ENCODE results near the gene PBX1.

DNA sequence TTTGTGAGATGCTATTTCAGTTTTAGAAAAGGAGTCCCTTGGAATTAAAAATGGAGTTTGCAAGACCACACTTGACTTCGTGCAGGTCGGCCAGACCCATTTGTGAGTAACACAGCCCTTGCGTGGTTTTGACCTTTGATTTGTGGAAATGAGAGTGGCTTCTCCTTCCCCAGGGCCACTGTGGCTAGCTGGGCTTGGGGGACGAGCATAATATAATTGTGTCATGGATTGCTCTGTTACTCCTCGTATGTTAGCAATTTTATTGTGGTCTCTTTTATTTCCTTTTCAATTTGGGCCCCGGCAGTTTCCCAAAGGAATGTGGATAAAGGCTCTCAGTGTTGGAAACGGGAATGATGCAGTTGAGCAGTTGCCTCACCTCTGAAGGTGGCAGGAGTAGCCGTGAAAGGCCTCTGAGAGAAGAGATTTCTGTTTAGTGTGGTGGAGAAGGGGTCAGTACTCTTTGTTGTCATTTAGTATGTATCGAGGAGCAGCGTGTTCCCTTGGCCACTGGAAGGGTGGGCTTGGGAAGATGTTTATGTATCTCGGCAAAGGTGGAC, 194.6 kb downstream of the PBX1 start:
- no peak for TF ChIP-seq POLR2A (IDR thresholded peaks at IDR 0.05; ENCODE audit: low read depth, low read length)
- no peak for TF ChIP-seq NFE2L2 (IDR thresholded peaks at IDR 0.05; ENCODE audit: low read depth, low read length)
- TF ChIP-seq RAD21 (IDR thresholded peaks at IDR 0.05; ENCODE audit: low read length) = no peak
- TF ChIP-seq MAFK (IDR thresholded peaks at IDR 0.05; ENCODE audit: low read depth, low read length) = no peak
- TF ChIP-seq SMC3 (IDR thresholded peaks at IDR 0.05; ENCODE audit: low read depth, low read length) = no peak
- TF ChIP-seq, protein P1, sequence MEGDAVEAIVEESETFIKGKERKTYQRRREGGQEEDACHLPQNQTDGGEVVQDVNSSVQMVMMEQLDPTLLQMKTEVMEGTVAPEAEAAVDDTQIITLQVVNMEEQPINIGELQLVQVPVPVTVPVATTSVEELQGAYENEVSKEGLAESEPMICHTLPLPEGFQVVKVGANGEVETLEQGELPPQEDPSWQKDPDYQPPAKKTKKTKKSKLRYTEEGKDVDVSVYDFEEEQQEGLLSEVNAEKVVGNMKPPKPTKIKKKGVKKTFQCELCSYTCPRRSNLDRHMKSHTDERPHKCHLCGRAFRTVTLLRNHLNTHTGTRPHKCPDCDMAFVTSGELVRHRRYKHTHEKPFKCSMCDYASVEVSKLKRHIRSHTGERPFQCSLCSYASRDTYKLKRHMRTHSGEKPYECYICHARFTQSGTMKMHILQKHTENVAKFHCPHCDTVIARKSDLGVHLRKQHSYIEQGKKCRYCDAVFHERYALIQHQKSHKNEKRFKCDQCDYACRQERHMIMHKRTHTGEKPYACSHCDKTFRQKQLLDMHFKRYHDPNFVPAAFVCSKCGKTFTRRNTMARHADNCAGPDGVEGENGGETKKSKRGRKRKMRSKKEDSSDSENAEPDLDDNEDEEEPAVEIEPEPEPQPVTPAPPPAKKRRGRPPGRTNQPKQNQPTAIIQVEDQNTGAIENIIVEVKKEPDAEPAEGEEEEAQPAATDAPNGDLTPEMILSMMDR (conservative IDR thresholded peaks at IDR 0.05; ENCODE audit: low read depth, low read length) = no peak
- no peak for TF ChIP-seq CEBPB (IDR thresholded peaks at IDR 0.05; ENCODE audit: low read depth, low read length)
- TF ChIP-seq RFX5 (IDR thresholded peaks at IDR 0.05; ENCODE audit: low read depth, low read length) = no peak
- no peak for TF ChIP-seq FOS (IDR thresholded peaks at IDR 0.05; ENCODE audit: low read depth, low read length)
- no peak for TF ChIP-seq MAZ (IDR thresholded peaks at IDR 0.05; ENCODE audit: borderline replicate concordance, low read depth, low read length)
- TF ChIP-seq, protein P2, sequence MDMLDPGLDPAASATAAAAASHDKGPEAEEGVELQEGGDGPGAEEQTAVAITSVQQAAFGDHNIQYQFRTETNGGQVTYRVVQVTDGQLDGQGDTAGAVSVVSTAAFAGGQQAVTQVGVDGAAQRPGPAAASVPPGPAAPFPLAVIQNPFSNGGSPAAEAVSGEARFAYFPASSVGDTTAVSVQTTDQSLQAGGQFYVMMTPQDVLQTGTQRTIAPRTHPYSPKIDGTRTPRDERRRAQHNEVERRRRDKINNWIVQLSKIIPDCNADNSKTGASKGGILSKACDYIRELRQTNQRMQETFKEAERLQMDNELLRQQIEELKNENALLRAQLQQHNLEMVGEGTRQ (IDR thresholded peaks at IDR 0.05; ENCODE audit: low read depth, low read length) = no peak
